ENCODE results near the gene SMC6. TPM values are rescaled to one million over a fixed set of nuclear protein-coding genes. Genes with fewer than 3 reads are reported as not detected.

Gene SMC6
- polyA plus RNA-seq, 1 donor from 2014 or later: 20.1 TPM

DNA sequence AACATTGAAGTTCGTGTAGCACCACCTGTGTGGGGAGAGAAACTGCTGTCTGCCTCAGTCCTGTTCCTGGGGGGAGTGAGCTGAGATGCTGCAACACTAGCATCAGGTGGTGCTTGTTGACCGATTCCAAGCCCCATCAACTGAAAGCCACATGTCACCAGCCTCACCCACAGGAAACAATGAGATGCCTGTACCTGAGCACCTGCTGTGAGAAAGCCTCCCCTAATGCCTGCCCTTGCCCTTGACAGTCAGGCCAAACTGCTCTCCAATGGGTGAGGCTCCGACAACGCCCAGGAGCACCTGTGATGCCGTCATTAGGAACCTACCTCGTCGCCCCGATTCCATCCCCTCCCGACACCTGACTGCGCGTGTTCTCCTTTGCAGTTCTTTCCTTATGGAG is 104.6 kb downstream of the SMC6 start:
- H3K9me3 ChIP-seq (ENCODE audit: low read length): no peaks in the 10 kb centered on the region
- no peak overlapping the region for H3K27ac ChIP-seq (ENCODE audit: low read length)
- no peaks in the 10 kb centered on the region for H3K27me3 ChIP-seq (ENCODE audit: insufficient read depth, low read depth, low read length)
- no peaks in the 10 kb centered on the region for H4K20me1 ChIP-seq (ENCODE audit: insufficient read depth)
- no peaks in the 10 kb centered on the region for H3K79me2 ChIP-seq (replicated peaks; ENCODE audit: insufficient read depth, low read length)
- no peak overlapping the region for H3K4me3 ChIP-seq (ENCODE audit: low read length)
- H3F3A ChIP-seq (ENCODE audit: insufficient read depth, low read length, poor library complexity, severe bottlenecking): no peaks in the 10 kb centered on the region
- H2AFZ ChIP-seq (ENCODE audit: low read depth, low read length): no peak overlapping the region
- H3K36me3 ChIP-seq (ENCODE audit: insufficient read depth, low read length): no peaks in the 10 kb centered on the region
- no peaks in the 10 kb centered on the region for H3K9me2 ChIP-seq (ENCODE audit: insufficient read depth, low read length)
- H3K4me2 ChIP-seq (ENCODE audit: low read length): no peak overlapping the region
- no peak for TF ChIP-seq RAD21 (conservative IDR thresholded peaks at IDR 0.05)
- no peak for TF ChIP-seq MXI1 (conservative IDR thresholded peaks at IDR 0.05; ENCODE audit: poor library complexity, severe bottlenecking)
- TF ChIP-seq EZH2 (IDR thresholded peaks at IDR 0.05; ENCODE audit: borderline replicate concordance, insufficient read depth, low read length, poor library complexity, severe bottlenecking): no peak
- no peak for TF ChIP-seq SMC3 (conservative IDR thresholded peaks at IDR 0.05; ENCODE audit: poor library complexity)
- TF ChIP-seq CTCF (IDR thresholded peaks at IDR 0.05; ENCODE audit: poor library complexity, severe bottlenecking): no peak
- TF ChIP-seq EP300 (conservative IDR thresholded peaks at IDR 0.05; ENCODE audit: poor library complexity, severe bottlenecking): no peak
- TF ChIP-seq, protein P1, sequence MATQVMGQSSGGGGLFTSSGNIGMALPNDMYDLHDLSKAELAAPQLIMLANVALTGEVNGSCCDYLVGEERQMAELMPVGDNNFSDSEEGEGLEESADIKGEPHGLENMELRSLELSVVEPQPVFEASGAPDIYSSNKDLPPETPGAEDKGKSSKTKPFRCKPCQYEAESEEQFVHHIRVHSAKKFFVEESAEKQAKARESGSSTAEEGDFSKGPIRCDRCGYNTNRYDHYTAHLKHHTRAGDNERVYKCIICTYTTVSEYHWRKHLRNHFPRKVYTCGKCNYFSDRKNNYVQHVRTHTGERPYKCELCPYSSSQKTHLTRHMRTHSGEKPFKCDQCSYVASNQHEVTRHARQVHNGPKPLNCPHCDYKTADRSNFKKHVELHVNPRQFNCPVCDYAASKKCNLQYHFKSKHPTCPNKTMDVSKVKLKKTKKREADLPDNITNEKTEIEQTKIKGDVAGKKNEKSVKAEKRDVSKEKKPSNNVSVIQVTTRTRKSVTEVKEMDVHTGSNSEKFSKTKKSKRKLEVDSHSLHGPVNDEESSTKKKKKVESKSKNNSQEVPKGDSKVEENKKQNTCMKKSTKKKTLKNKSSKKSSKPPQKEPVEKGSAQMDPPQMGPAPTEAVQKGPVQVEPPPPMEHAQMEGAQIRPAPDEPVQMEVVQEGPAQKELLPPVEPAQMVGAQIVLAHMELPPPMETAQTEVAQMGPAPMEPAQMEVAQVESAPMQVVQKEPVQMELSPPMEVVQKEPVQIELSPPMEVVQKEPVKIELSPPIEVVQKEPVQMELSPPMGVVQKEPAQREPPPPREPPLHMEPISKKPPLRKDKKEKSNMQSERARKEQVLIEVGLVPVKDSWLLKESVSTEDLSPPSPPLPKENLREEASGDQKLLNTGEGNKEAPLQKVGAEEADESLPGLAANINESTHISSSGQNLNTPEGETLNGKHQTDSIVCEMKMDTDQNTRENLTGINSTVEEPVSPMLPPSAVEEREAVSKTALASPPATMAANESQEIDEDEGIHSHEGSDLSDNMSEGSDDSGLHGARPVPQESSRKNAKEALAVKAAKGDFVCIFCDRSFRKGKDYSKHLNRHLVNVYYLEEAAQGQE (IDR thresholded peaks at IDR 0.05; ENCODE audit: borderline replicate concordance): no peak
- no peak for TF ChIP-seq POLR2AphosphoS5 (IDR thresholded peaks at IDR 0.05)
- no peak overlapping the region for H3K9ac ChIP-seq (ENCODE audit: low read length)

DNA sequence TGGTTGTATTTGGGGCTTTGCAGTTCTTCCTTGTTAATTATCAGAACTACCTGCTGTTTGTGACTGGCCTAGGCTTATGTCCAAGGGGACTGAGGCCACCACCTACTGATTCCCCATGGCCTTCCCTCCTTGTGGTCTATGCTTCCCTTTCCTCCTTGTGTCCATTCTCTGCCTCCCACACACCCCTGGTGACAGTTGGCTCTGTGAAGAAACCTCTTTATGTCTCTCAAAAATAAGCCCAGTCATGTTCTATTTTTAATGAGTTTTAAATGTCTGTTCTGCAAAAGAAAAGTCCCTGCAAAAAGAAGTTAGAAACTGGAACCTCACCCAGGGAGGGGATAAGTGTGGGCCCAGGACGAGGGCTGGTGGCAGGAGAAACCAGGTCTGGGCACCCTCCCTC is 105.0 kb downstream of the SMC6 start:
- no peak overlapping the region for H3K4me2 ChIP-seq (ENCODE audit: low read length)
- no peak for TF ChIP-seq EZH2 (IDR thresholded peaks at IDR 0.05; ENCODE audit: borderline replicate concordance, insufficient read depth, low read length, poor library complexity, severe bottlenecking)
- no peak for TF ChIP-seq TAF1 (IDR thresholded peaks at IDR 0.05; ENCODE audit: low read depth)
- no peak for TF ChIP-seq POLR2AphosphoS5 (IDR thresholded peaks at IDR 0.05)
- TF ChIP-seq RAD21 (conservative IDR thresholded peaks at IDR 0.05): no peak
- no peak for TF ChIP-seq CTCF (IDR thresholded peaks at IDR 0.05; ENCODE audit: poor library complexity, severe bottlenecking)
- TF ChIP-seq, protein P1 (IDR thresholded peaks at IDR 0.05; ENCODE audit: borderline replicate concordance): no peak
- TF ChIP-seq EP300 (conservative IDR thresholded peaks at IDR 0.05; ENCODE audit: poor library complexity, severe bottlenecking): no peak
- TF ChIP-seq MXI1 (conservative IDR thresholded peaks at IDR 0.05; ENCODE audit: poor library complexity, severe bottlenecking): no peak
- TF ChIP-seq SMC3 (conservative IDR thresholded peaks at IDR 0.05; ENCODE audit: poor library complexity): no peak
- H3K27me3 ChIP-seq (ENCODE audit: insufficient read depth, low read depth, low read length): no peaks in the 10 kb centered on the region
- no peak overlapping the region for H3K4me3 ChIP-seq (ENCODE audit: low read length)
- no peaks in the 10 kb centered on the region for H3F3A ChIP-seq (ENCODE audit: insufficient read depth, low read length, poor library complexity, severe bottlenecking)
- H4K20me1 ChIP-seq (ENCODE audit: insufficient read depth): no peaks in the 10 kb centered on the region
- no peaks in the 10 kb centered on the region for H3K9me3 ChIP-seq (ENCODE audit: low read length)
- H3K9me2 ChIP-seq (ENCODE audit: insufficient read depth, low read length): no peaks in the 10 kb centered on the region
- H3K27ac ChIP-seq (ENCODE audit: low read length): no peak overlapping the region
- no peak overlapping the region for H3K9ac ChIP-seq (ENCODE audit: low read length)
- no peak overlapping the region for H2AFZ ChIP-seq (ENCODE audit: low read depth, low read length)
- no peaks in the 10 kb centered on the region for H3K79me2 ChIP-seq (replicated peaks; ENCODE audit: insufficient read depth, low read length)
- no peaks in the 10 kb centered on the region for H3K36me3 ChIP-seq (ENCODE audit: insufficient read depth, low read length)

Measured in neural cell (in vitro differentiated cells).